GM10266 (cell line): Measurements from ENCODE around the gene GPC5.

ENCODE experiments used
- DNase-seq: peaks from one replicate; pipeline ENCODE4 v3.0.0; 2012; ENCODE audit errors: extremely low spot score
- TF ChIP-seq, protein P1 (sequence below): IDR thresholded peaks from 2 replicates; pipeline ENCODE4 v1.5.1; 2012; ENCODE audit warnings: mild to moderate bottlenecking, low read depth; ENCODE audit not compliant: control insufficient read depth, insufficient read depth; ENCODE audit errors: missing control alignments

The GPC5 gene

GRCh38 chr13:91370501-91370900 is 27.9 kb upstream of the GPC5 start:
- no peak for DNase-seq
- TF ChIP-seq, protein P1, sequence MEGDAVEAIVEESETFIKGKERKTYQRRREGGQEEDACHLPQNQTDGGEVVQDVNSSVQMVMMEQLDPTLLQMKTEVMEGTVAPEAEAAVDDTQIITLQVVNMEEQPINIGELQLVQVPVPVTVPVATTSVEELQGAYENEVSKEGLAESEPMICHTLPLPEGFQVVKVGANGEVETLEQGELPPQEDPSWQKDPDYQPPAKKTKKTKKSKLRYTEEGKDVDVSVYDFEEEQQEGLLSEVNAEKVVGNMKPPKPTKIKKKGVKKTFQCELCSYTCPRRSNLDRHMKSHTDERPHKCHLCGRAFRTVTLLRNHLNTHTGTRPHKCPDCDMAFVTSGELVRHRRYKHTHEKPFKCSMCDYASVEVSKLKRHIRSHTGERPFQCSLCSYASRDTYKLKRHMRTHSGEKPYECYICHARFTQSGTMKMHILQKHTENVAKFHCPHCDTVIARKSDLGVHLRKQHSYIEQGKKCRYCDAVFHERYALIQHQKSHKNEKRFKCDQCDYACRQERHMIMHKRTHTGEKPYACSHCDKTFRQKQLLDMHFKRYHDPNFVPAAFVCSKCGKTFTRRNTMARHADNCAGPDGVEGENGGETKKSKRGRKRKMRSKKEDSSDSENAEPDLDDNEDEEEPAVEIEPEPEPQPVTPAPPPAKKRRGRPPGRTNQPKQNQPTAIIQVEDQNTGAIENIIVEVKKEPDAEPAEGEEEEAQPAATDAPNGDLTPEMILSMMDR, result no peak

GRCh38 chr13:91372911-91373310 is 25.5 kb upstream of the GPC5 start:
- TF ChIP-seq, protein P1, result no peak
- no peak for DNase-seq

- peak; percentile 54 for DNase-seq
- TF ChIP-seq, protein P1, result peak; percentile 67
These were observed 23.2 kb upstream of the GPC5 start for GRCh38 chr13:91375116-91375729.

DNA sequence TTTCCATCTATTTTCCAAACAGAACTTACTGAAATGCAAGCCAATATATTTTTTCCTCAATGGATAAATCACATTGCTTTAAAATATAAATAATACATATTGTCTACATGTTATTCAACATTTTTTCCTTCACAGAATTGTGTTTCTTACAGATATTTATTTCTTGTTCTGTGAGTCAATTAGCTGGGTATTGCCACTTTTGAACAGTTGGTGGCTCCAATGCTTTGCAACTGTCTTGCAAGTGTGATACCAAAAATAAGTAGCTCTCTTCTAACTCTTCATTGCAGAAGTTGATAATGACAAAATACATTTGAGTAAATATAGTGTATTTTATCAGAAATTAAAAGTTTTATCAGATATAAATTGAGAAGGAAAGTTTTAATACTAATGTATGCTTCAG is 17.1 kb upstream of the GPC5 start:
- DNase-seq, result no peak
- TF ChIP-seq, protein P1, result peak; percentile 54

GRCh38 chr13:91383836-91384235 is 14.6 kb upstream of the GPC5 start:
- TF ChIP-seq, protein P1, result no peak
- no peak for DNase-seq

DNA sequence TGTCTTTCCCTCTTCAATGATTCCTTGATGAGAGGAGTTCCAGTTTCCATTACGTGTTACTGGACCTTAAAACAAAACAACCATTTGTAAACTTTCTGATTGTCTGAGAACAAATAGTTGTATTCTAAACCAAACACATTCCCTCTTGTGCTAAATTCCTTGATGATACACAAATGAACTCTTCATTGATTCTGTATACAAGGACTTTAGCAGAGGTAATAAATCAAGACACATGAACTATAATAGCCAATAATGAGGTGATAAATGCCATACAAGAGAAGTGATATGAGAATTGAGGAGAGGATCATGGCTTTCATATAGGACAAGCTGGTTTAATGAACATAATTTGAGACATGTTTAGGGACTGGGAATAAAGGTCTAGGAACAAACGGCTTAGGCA is 13.5 kb upstream of the GPC5 start:
- TF ChIP-seq, protein P1, result no peak
- no peak for DNase-seq

- no peak for DNase-seq
- TF ChIP-seq, protein P1, result no peak
These were observed 9.2 kb upstream of the GPC5 start for GRCh38 chr13:91389186-91389585.
